OCI-LY7 (cell line): ENCODE data around the gene CEP78. TPM values are rescaled to one million over a fixed set of nuclear protein-coding genes. Genes with fewer than 3 reads are reported as not detected.

Experiments
- BruUV-seq: library from RNA; stranded (reverse); fragments of 400-500 nt; replicated peaks from 2 replicates; lab custom pipeline; 2021; lab: Mats Ljungman, UMichigan
- CTCF ChIA-PET: fragments of 300-600 bp; sonication (Branson Sonifier 250); formaldehyde crosslinking; loops from one replicate; lab custom pipeline; 2022; ENCODE audit warnings: antibody characterized with exemption; ENCODE audit not compliant: unreplicated experiment; lab: Charles Lee
- POLR2A ChIA-PET: fragments of 300-600 bp; sonication (Branson Sonifier 250); formaldehyde crosslinking; loops from one replicate; lab custom pipeline; 2022; ENCODE audit warnings: antibody characterized with exemption; lab: Charles Lee
- DNase-seq: peaks from one replicate; pipeline ENCODE4 v3.0.0-alpha.2; 2015; ENCODE audit warnings: low spot score
- H2AFZ ChIP-seq: fragments of 200-600 bp; sonication (generic), shearing (Covaris generic); 2 replicates; pipeline ENCODE4 v1.6.1; 2014; ENCODE audit warnings: mild to moderate bottlenecking, antibody characterized with exemption, low read length, moderate library complexity
- H3K27ac ChIP-seq: fragments of 200-600 bp; sonication (generic); 2 replicates; pipeline ENCODE4 v1.5.1; 2014; ENCODE audit warnings: mixed run types, low read depth, mild to moderate bottlenecking, moderate library complexity, low read length, inconsistent platforms; ENCODE audit not compliant: poor library complexity, severe bottlenecking
- H3K36me3 ChIP-seq: fragments of 200-600 bp; sonication (generic); 2 replicates; pipeline ENCODE4 v1.6.1; 2014; ENCODE audit warnings: mild to moderate bottlenecking, antibody characterized with exemption, low read length, moderate library complexity, mixed read lengths; ENCODE audit not compliant: insufficient read depth
- H3K4me1 ChIP-seq: fragments of 200-600 bp; sonication (generic); 2 replicates; pipeline ENCODE4 v1.5.1; 2014; ENCODE audit warnings: mild to moderate bottlenecking, low read length; ENCODE audit not compliant: insufficient read depth, poor library complexity, severe bottlenecking
- H3K4me2 ChIP-seq: fragments of 200-600 bp; sonication (generic); 2 replicates; pipeline ENCODE4 v1.6.1; 2014; ENCODE audit warnings: mild to moderate bottlenecking, low read length
- H3K4me3 ChIP-seq: fragments of 200-600 bp; sonication (generic); 2 replicates; pipeline ENCODE4 v1.5.1; 2014; ENCODE audit warnings: mild to moderate bottlenecking, low read depth, low read length; ENCODE audit not compliant: poor library complexity, severe bottlenecking
- H3K79me2 ChIP-seq: fragments of 200-600 bp; sonication (generic); 2 replicates; pipeline ENCODE4 v1.6.1; 2016; ENCODE audit warnings: low read depth, mild to moderate bottlenecking, low read length, moderate library complexity, mixed read lengths; ENCODE audit not compliant: insufficient read depth
- H3K9me2 ChIP-seq: fragments of 200-600 bp; sonication (generic); 2 replicates; pipeline ENCODE4 v1.6.1; 2016; ENCODE audit warnings: mild to moderate bottlenecking, low read length, mixed read lengths; ENCODE audit not compliant: insufficient read depth
- H3K9me3 ChIP-seq: fragments of 200-600 bp; sonication (generic); 2 replicates; pipeline ENCODE4 v1.6.1; 2014; ENCODE audit warnings: mild to moderate bottlenecking, mixed run types, low read length, mixed read lengths
- H4K20me1 ChIP-seq: fragments of 200-600 bp; sonication (generic); 2 replicates; pipeline ENCODE4 v1.6.1; 2014; ENCODE audit warnings: mild to moderate bottlenecking, antibody characterized with exemption, low read length, moderate library complexity, mixed read lengths; ENCODE audit not compliant: insufficient read depth
- CTCF ChIP-seq: fragments of 200-600 bp; sonication (generic); conservative IDR thresholded peaks from 2 replicates; pipeline ENCODE4 v1.5.1; 2014; ENCODE audit warnings: mild to moderate bottlenecking, antibody characterized with exemption, low read length, moderate library complexity, mixed read lengths
- EZH2phosphoT487 ChIP-seq: fragments of 200-600 bp; sonication (generic); IDR thresholded peaks from 2 replicates; pipeline ENCODE4 v1.6.1; 2018; ENCODE audit warnings: low read depth, borderline replicate concordance, mild to moderate bottlenecking, mixed run types, antibody characterized with exemption, low read length, moderate library complexity, mixed read lengths
- intact Hi-C: fragments of 100-400 bp; cut with micrococcal nuclease; formaldehyde crosslinking; loops from one replicate; pipeline ENCODE4 v1.10.0; 2022; ENCODE audit not compliant: unreplicated experiment
- total RNA-seq, 2 experiments: library from RNA; depleted of rRNA in 1 of 2; stranded (reverse); fragments of >200 nt in 1 of 2; shearing (Covaris generic) in 1 of 2; gene quantifications; 2 replicates each; pipeline ENCODE4 v1.2.3, GENCODE V29; 2014 to 2022

The CEP78 gene
- total RNA-seq, 2 experiments from 2014 or later = 49.5 to 59.3 TPM

GRCh38 chr9:78242041-78242440 lies 6.2 kb downstream of the CEP78 start:
- CTCF ChIA-PET = no interaction called here
- intact Hi-C loops = no loop called here
- Histone ChIP-seq H4K20me1 (peaks cover 9% of the 10 kb centered on the region; the same call in 1 of the 2 replicates), H3K4me2 (no peak overlapping the region), H3K9me2 (no peaks in the 10 kb centered on the region), H3K4me1 (peaks cover 23% of the 10 kb centered on the region), H3K4me3 (no peak overlapping the region), H3K79me2 (peaks cover 24% of the 10 kb centered on the region), H2AFZ (no peak overlapping the region), H3K36me3 (peaks cover 76% of the 10 kb centered on the region), H3K27ac (no peak overlapping the region), H3K9me3 (no peaks in the 10 kb centered on the region)
- no peak for TF ChIP-seq CTCF
- no peak for DNase-seq
- no TSS peak for BruUV-seq
- POLR2A ChIA-PET = interaction anchor here (0.6 to 1.0 kb wide), 2 partner anchors 17 to 38 kb away, joined by 3 read pairs; no protein-coding TSS in a partner anchor

GRCh38 chr9:78243130-78243529 lies 7.3 kb downstream of the CEP78 start:
- intact Hi-C loops = no loop called here
- H3K4me2 ChIP-seq = no peak overlapping the region
- POLR2A ChIA-PET = no interaction called here
- no peak overlapping the region for H2AFZ ChIP-seq
- H3K79me2 ChIP-seq = peaks cover 14% of the 10 kb centered on the region
- H3K9me3 ChIP-seq = no peaks in the 10 kb centered on the region
- no peak overlapping the region for H3K4me3 ChIP-seq
- no peak overlapping the region for H3K27ac ChIP-seq
- no peak for DNase-seq
- H3K4me1 ChIP-seq = peaks cover 13% of the 10 kb centered on the region
- TF ChIP-seq CTCF = no peak
- no peak for TF ChIP-seq EZH2phosphoT487
- CTCF ChIA-PET = no interaction called here
- H3K36me3 ChIP-seq = peaks cover 87% of the 10 kb centered on the region
- peaks cover 9% of the 10 kb centered on the region; the same call in 1 of the 2 replicates for H4K20me1 ChIP-seq
- no TSS peak for BruUV-seq
- no peaks in the 10 kb centered on the region for H3K9me2 ChIP-seq

- ChIA-PET CTCF (no interaction called here), POLR2A (no interaction called here)
- intact Hi-C loops = no loop called here
- H3K4me2 ChIP-seq = no peak overlapping the region
- no peaks in the 10 kb centered on the region for H3K4me1 ChIP-seq
- no peak for DNase-seq
- peaks cover 95% of the 10 kb centered on the region for H3K36me3 ChIP-seq
- BruUV-seq = no TSS peak
- no peak overlapping the region for H2AFZ ChIP-seq
- TF ChIP-seq EZH2phosphoT487 (no peak), CTCF (no peak)
- no peak overlapping the region for H3K4me3 ChIP-seq
- H3K79me2 ChIP-seq = no peaks in the 10 kb centered on the region
- no peaks in the 10 kb centered on the region for H4K20me1 ChIP-seq
- H3K9me2 ChIP-seq = no peaks in the 10 kb centered on the region
- H3K27ac ChIP-seq = no peak overlapping the region
- H3K9me3 ChIP-seq = no peaks in the 10 kb centered on the region
Measured at GRCh38 chr9:78245401-78245800, 9.5 kb downstream of the CEP78 start.
